SIG-M5 (cell line): ENCODE measurements around the gene ASIC2.

Experiments
- DNase-seq: peaks from one replicate; lab custom pipeline; 2025; lab: John Stamatoyannopoulos, UW

The ASIC2 gene

DNA sequence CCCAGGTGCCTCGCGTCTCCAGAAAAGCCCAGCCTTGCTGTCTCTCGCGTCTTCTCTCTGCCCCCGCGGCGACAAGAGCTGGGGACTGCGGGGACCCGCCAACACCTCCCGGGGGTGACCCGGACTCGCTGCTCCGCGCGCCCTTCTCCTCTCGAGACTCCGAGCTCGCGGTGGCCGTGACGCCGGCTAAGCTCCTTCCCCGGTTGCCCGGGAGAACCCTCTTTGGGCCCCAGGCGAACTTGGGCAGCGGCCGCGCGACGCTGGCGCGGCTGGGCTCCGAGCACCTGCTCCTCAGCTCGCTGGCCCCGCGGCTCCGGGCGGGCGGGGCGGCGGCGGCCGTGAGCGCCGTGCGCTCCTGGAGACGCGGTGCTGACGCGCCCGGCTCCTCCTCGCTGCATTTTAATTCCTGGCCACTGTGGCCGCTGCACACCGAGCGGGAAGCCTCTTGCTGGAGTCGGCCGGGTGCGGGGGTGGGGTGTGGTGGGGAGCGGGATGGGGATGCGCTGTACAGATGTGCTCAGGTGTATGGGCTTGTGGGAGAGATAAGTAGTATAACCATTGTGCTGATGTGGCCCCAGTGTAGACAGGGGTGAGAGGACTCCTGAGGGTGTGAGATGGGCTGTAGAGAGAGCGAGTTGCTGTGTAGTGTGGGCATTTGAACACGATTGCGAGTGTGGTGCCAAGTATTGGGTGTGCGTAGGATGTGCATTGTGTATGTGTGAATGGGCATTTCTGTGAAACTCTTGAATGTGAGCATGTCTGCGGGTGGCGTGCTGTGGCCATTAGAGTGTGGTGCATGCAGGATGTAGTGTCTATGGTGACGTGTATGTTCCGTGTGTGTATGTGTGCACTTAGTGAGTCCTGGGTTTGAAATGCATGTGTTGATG lies at the start of gene ASIC2:
ASIC2 (minus strand) TSS at position 315 of the 887 bp plus-strand sequence.
- no peak for DNase-seq

DNA sequence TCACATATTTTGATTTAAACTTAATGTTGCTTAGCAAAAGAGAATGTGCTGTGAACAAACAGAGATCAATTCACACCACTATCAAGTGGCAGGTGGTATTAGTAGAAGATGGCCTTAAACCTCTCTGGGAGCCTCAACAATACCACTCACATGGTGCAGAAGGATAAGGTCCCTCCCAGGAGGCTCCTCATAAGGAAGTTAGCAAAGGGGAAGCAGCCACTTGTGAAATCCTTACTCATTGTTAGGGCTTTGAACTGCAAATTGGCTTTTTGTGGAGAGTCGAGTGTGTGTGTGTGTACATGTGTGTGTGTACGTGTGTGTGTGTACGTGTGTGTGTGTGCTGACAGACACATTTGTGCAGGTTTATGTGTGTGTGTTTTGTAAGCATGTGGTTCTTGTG lies 48.9 kb upstream of the ASIC2 start:
- no peak for DNase-seq

- DNase-seq, result no peak
Measured at GRCh38 chr17:33338242-33338641, 45.1 kb upstream of the ASIC2 start.

DNA sequence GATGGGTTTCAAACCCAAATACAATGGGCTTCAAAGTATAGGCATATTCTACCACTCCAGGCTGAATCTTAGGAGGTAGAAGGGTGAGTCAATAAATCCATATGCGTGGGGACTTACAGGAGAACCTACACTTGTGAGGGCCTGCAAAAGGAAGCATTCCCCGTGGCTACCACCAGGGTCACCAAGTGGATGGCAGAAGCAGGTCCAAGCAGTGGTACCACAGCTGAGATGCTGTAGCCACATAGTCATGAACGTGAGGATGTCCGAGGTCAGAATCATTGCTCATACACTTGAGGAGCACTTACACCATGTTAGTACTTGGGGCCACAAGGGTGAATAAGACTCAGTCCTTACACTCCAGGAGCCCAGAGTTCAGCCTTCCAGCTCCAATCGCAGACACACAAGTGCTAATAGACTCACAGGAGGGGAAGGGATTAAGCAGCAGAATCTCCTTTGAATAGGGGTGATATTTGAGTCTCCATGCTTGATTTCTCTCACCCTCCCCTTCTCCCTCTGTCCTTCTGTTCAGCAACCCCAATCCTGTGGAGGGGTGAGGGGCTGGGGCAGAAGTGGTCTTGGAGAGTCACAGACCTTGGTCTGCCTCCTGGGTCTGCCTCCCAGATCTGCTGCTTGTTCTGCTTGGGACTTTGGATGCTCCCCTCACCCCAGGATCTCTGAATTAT lies 42.5 kb upstream of the ASIC2 start:
- no peak for DNase-seq

DNA sequence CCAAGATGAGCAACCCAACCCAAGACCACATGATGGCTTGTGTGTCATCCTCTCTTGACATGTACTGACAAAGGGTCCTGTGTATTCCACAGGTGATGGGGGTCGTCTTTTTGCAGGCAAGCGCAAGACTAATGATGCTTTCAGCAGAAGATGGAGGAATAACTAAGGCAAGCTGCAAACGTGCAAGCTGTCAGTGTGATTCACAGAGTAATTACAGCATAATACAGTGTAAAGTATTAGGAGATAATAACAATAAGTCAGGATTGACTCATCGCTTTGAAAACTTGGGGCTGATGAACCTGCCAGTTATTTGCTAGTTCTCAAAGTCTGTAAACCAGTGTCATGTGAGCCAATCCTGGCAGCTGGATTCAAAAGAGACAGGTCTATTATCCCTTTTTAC lies 41.6 kb upstream of the ASIC2 start:
- no peak for DNase-seq

DNA sequence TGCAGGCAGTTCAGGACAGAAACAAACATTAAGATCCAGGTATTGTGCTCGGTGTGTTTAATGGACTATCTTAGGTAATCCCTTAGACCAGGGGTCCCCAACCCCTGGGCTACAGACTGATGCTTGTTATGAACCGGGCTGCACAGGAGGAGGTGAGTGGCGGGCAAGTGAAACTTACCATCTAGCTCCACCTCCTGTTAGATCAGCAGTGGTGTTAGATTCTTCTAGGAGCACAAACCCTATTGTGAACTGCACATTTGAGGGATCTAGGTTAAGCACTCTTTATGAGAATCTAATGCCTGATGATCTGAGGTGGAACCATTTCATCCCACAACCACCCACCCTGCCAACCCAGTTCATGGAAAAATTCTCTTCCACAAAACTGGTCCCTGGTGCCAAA lies 37.8 kb upstream of the ASIC2 start:
- DNase-seq, result no peak

DNA sequence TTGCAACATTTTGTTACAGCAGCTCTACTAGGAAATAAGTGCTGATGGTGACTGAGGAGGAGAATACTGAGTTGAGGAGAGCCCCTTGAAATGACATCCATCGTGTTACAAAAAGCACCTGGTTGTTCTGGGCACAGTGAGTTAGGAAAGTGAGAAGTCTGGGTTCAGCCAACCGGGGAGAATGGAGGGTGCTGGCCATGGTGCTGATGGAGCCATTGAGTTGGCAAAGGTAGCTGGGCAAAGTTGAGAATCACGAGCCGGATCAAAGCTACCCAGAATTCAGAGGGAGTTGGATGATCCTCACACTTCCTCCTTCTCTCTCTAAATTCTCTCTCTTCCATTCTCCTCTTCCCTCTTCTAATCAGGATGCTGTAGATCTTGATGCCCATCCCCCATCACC lies 35.0 kb upstream of the ASIC2 start:
- DNase-seq, result no peak

DNA sequence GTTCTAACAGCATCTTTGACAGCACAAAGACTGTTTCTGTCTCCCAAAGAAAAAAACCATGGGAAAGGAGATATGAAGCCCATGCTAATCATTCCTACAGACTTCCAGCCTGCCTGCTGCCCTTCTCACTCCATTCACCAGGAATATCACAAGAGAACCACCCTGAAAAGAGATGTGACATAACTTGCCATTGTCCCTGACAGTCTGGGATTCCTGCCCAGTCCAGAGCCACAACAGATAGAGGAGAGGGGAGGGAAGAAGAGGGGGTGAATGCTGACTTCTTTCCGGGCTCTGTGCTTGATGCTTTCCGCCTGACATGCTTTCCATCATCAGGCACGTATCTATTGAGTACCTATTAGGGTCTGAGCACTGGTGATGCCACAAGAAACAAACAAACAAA lies 31.6 kb upstream of the ASIC2 start:
- no peak for DNase-seq

GRCh38 chr17:33322063-33322462 lies 29.0 kb upstream of the ASIC2 start:
- no peak for DNase-seq

GRCh38 chr17:33318241-33318640 lies 25.1 kb upstream of the ASIC2 start:
- DNase-seq, result no peak

DNA sequence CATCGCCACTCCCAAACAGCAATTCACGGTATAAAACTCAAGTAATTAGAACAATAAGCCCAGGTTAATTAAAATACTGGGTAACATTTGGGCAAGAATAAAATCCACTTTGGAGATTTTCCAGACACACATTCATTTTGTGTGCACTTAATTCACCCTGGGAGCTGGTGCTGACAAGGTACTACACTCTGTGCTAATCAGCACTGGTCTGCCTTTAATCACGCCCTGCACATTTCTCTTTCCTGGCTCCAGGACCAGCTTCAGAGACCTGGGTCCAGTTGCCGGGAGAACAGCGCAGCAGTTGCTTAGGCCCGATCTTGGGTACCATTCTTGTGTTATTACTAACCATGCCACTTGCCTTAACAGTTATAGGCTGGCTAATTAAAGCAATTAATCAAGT lies 23.7 kb upstream of the ASIC2 start:
- no peak for DNase-seq

- no peak for DNase-seq
Measured at GRCh38 chr17:33310296-33310695, 17.2 kb upstream of the ASIC2 start.

DNA sequence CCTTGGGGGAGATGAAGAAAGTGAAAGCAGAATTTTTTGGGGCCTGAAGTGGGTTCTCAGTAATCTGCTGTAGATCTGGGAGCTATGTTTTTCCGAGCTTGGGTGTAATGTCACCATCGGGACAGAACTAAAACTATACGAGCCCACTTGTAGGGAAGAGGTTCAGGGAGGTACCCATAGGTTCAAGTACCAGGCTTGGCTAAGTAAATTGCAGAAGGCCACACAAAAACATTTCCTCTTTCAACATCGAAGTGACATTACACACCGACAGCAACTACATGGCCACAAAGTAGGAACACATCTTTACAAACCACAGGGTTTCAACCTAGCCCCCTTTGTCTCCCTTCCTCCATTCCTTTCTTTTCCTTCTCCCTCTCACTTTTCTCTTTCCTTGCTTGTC lies 10.2 kb upstream of the ASIC2 start:
- DNase-seq, result no peak

DNA sequence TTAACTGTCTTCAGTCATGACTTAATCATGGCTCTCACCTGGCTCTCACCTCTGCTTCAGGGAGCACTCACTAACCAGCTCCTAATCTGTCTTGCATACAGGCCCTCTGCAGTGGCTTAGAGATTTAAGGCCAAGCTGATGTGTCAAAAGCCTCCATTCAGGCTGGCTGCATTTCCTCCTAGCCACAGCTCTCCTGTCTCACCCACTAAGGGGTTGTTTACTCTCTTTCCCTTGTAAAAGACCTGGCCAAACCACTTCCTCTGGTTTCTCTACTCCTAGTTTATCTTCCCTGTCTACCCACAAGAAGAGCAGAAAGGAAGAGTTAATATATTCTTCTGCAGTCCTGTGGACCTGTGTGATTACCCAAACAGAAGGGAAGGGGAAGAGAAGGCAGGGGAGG lies 9.3 kb upstream of the ASIC2 start:
- DNase-seq, result no peak

DNA sequence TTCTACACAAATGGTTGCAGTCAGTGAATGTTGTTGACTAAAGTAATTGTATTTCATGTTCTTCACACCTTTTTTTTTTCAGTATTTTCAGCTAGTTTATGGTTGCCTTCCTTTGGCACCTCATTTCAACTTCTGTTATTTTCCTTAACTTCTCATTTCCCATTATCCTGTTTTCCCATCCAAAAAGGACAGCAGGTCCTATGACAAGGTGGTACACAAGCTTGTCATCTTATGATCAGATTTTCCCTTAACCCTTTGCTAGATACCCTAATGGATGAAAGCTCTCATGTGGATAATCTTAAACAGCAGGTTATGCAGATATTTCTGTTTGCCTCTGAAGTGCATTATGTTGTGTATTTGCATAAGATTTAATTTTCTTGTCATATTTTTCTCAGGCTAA lies 7.1 kb upstream of the ASIC2 start:
- no peak for DNase-seq

GRCh38 chr17:33299115-33299514 lies 6.0 kb upstream of the ASIC2 start:
- no peak for DNase-seq

DNA sequence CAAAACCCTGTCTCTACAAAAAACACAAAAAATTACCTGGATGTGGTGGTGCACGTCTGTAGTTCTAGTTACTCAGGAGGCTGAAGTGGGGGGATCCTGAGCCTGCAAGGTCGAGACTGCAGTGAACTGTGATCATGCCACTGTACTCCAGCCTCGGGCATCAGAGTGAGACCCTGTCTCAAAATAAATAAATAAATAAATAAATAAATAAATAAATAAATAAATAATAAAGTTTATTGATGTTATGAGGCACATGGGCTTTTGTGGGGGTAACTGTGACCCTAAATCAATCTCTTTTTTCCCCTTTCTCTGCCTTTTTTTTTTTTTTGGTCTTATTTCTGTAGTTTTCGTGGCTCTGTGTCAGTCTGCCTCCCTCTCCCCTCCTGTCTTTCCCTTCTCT lies 4.5 kb upstream of the ASIC2 start:
- DNase-seq, result no peak

DNA sequence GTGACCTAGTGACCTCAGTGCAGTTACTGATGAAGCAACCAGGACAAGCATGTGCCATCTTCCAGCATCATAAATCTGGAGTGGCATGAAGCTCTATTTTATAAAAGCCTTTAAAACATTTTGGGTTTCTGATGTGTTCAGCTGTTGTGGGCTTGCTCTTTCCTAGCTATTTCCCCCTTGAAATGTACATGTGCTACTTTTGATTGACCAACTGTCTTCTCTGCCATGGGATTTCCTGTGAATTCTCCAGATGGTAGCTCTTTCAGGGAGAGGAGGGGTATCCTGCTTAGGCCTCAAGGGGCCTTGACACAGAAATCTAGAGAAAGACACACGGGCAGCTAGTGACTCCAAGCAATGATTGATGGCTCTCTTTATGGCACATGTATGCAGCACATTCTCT lies 1.9 kb upstream of the ASIC2 start:
- DNase-seq, result no peak

DNA sequence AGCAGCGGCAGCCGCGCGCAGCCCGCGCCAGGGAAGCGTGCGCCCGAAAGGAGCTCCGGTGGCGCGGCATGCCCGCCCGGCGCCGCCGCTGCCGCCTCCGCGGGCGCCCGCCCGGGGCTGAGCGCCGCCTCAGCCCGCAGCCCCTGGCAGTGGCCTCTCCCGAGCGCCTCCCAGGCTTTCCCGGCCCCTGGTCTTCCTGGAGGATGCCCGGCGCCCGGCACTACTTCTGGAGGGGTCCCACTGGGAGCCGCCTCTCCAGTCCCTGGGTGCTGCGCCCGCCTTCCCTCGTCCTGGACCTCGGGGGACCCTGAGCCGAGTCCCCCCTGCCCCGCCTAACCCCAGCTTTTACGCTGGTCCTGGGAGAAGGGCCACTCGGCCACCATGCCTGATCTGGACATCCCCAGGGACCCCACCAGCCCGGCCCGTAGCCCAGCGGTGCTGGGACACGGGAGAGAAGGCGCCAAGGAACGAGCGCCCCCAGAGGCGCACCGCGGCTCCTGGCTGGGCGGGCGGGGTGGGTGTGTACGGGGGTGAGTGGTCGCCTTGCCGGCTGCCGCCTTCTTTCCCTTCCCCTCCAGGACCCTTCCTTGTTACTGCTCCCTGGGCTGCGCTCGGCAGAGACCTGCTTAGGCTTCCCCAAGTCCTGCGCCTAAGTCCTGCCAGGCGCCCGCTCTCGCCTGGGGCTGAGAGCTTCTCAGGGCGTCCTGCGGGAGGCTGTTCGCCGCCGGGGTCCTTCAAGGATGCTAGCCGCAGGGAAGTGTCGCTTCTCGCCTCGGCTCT lies 704 bp downstream of the ASIC2 start:
- no peak for DNase-seq

- no peak for DNase-seq
Measured at GRCh38 chr17:33291248-33292200, 1.6 kb downstream of the ASIC2 start.

- DNase-seq, result no peak
Measured at GRCh38 chr17:33290253-33290652, 2.8 kb downstream of the ASIC2 start.

DNA sequence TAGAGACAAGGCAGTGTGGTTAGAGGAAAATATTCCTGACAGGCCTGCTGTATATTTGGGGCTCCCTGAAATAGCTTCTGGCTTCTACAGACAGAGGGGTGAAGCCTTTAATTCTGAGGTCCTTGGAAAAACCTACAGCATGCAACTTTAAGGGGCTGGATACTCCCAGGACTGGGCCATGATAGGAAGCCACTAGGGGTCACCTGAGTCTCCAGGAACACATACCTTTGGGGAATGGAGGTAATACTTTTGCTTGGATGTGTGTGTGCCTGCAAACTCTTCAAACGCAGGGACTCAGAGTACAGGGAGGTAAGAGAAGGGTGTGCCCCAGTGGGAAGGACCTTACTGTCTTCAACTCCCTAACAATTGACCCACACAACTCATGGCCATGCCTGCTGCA lies 4.1 kb downstream of the ASIC2 start:
- DNase-seq, result no peak
